Loucy (cell line): Measurements from ENCODE around the gene POLR3C.
A peak's percentile ranks its signal among the peaks of the same experiment; 100 is the strongest.

ENCODE experiments used
- CTCF ChIP-seq: fragments of 200-600 bp; sonication (generic); conservative IDR thresholded peaks from 2 replicates; pipeline ENCODE4 v1.5.1; 2014; ENCODE audit warnings: mild to moderate bottlenecking, antibody characterized with exemption, low read length
- EZH2phosphoT487 ChIP-seq: fragments of 200-600 bp; IDR thresholded peaks from 2 replicates; pipeline ENCODE4 v1.6.1; 2018; ENCODE audit warnings: antibody characterized with exemption, mild to moderate bottlenecking, moderate library complexity, borderline replicate concordance

GRCh38 chr1:145891587-145892485 lies 67.8 kb downstream of the POLR3C start:
- TF ChIP-seq CTCF (peak; percentile 94), EZH2phosphoT487 (no peak)
